HG02798 (cell line): ENCODE results near the gene DNAAF1.
A peak's percentile ranks its signal among the peaks of the same experiment; 100 is the strongest.

ENCODE experiments used
- ATAC-seq: cut with Tn5 transposase; IDR thresholded peaks from one replicate; pipeline ENCODE4 v1.9.1; 2021; ENCODE audit warnings: mild to moderate bottlenecking; ENCODE audit not compliant: unreplicated experiment, poor library complexity

DNAAF1 gene

GRCh38 chr16:84156342-84156784 is 11.3 kb downstream of the DNAAF1 start:
- ATAC-seq, result no peak

DNA sequence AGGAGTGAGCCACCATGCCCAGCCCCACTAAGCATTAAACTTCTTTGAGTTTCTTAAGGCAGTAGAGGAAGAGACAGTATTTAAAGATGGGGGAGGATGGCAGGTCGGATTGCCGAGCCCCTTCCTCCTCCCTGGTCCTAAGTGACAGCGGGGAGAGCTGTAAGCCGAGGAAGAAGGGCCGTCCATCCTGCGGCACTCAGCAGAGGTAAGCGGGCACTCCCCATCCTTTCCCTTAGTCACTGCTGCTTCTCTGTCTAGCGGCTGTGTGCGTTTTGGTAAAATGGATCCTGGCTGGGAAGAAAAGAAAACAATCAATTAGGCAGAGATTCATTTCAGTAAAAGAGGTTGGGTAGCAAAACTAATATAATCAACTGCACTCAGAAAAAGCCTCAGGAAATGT is 13.9 kb downstream of the DNAAF1 start:
- no peak for ATAC-seq

GRCh38 chr16:84159800-84160199 is 14.7 kb downstream of the DNAAF1 start:
- no peak for ATAC-seq

- no peak for ATAC-seq
Observed at GRCh38 chr16:84161037-84161436, 15.9 kb downstream of the DNAAF1 start.

- ATAC-seq, result no peak
Observed at GRCh38 chr16:84161801-84162200, 16.7 kb downstream of the DNAAF1 start.

DNA sequence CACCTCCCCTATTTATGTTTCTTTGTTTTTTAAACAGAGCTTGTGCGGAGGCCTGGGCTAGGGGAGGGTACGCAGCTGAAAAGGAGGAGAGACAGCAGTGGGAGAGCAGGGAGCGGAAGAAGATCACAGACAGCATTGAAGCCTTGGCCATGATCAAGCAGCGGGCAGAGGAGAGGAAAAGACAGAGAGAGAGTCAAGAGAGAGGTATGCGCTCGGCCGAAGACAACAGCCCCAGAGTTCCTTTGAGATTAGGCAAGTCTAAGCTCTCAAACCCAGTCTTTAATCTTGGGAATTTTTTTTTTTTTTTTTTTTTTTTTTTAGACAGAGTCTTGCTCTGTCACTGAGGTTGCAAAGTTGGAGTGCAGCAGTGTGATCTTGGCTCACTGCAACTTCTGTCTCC is 20.6 kb downstream of the DNAAF1 start:
- no peak for ATAC-seq

GRCh38 chr16:84166796-84167695 is 21.9 kb downstream of the DNAAF1 start:
- ATAC-seq, result peak; percentile 53

DNA sequence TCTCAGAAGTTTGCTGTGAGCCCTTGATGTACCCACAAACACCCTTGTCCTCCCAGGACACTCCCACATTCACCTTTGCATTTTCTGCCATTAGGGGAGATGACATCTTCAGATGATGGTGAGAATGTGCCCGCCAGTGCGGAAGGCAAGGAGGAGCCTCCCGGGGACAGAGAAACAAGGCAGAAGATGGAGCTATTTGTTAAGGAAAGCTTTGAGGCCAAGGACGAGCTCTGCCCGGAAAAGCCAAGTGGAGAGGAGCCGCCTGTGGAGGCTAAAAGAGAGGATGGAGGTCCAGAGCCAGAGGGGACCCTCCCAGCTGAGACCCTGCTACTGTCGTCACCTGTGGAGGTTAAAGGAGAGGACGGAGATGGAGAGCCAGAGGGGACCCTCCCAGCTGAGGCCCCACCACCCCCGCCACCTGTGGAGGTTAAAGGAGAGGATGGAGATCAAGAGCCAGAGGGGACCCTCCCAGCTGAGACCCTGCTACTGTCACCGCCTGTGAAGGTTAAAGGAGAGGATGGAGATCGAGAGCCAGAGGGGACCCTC is 24.7 kb downstream of the DNAAF1 start:
- no peak for ATAC-seq

DNA sequence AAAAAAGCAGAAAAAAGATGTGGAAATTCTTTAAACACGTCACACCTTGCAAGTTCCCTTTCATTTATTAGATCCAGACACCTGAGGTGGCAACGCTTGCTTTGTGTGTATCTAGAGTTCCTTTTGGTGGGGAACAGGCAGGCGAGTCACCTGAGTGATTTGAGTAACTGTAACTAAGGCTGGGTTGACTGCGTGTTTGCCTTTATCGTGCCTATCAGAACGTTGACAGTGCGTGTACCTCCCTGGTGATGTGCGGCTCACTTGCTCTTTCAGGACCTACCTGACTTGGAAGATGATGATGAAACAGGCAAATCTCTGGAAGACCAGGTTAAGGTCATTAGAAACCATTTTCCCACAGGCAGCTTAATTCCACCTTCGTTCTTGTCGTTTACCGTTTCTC is 29.3 kb downstream of the DNAAF1 start:
- ATAC-seq, result no peak

DNA sequence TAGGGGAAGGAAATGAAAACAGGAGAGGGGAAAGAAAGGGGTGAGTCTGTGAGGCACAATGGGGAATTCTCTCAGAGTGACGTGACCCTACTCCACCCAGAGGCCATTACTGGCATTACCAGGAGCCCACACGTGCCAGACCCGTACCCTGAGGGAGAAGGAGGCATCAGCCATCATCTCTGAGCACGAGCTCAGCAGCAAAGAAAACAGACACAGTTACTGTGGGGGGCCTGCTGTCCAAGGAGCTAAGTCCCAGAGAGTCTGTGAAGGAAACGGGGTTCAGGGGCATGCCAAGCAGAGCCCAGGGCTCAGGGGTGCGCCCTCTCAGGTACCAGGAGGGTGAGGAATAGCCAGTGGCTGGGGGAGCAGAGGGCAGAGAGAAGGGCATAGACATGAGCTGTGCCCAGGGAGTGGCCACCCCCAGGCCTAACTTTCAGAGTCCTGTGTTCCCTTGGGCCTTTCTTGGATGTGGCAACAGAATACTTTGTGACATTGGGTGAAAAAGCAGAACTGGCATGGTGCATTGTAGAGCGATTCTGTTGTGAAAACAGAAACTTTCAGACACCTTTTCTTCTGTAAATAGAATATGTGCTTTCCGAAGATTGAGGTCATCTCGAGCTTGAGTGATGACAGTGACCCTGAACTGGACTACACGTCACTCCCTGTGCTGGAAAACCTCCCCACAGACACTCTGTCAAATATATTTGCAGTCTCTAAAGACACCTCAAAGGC is 30.4 kb downstream of the DNAAF1 start:
- ATAC-seq, result peak; percentile 60

- no peak for ATAC-seq
Observed at GRCh38 chr16:84176192-84177053, 31.3 kb downstream of the DNAAF1 start.

DNA sequence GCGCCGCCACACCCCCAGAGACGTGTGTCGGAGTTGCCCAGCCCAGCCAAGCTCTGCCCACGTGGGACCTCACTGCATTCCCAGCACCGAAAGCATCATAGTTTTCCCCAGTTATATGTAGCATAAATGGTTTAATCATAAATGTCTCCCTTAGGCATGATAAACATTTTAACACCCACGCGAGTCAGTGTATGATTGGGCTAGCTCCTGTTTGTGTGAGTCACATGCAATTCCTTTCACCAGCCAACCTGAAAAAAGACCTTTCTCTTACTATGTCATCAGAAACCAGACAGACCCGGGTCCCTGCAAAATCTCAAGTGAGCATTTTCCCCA is 32.6 kb downstream of the DNAAF1 start:
- no peak for ATAC-seq

- no peak for ATAC-seq
Observed at GRCh38 chr16:84178146-84178765, 33.1 kb downstream of the DNAAF1 start.

- no peak for ATAC-seq
Observed at GRCh38 chr16:84178892-84179611, 33.9 kb downstream of the DNAAF1 start.

GRCh38 chr16:84179612-84180320 is 34.7 kb downstream of the DNAAF1 start:
- no peak for ATAC-seq

DNA sequence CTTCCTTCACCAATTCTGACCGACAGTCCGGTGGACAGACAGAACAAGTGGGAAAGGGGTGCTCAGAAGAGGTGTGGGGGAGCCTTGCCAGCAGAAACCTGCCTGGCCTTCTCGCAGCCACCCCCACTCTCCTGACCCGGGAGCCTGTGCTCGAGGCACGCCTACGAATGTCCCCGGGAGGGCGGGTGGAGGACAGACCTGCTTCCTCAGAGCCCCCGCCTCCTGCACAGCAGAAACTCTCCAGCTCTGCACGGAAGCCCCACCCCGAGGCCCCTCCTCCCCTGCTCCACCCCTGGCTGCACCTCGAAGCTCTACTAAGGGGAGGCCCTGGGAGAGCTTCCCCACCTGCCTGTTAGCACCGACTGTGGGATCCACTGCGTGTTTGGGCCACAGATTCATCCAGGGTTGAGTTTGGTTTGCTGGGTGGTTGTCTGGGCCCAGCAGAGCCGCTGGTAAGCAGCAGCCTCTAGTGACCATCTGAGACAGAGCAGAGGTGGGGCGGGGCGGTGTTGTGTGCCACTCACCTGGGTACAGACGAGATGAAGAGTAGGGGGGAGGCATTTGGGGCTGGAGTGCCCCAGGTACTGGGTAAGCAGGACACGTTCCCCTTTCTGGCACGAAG is 35.5 kb downstream of the DNAAF1 start:
- ATAC-seq, result no peak

- ATAC-seq, result no peak
Observed at GRCh38 chr16:84181144-84181915, 36.2 kb downstream of the DNAAF1 start.

- ATAC-seq, result no peak
Observed at GRCh38 chr16:84182104-84182503, 37.0 kb downstream of the DNAAF1 start.
